Upper lobe of left lung (tissue), 6 donors: ENCODE data around the gene ANKS1B. TPM values are rescaled to one million over a fixed set of nuclear protein-coding genes. Genes with fewer than 3 reads are reported as not detected.

Experiments
- ATAC-seq, 2 donors: fragments of 200-7000 bp; cut with Tn5 transposase; one replicate each; pipeline ENCODE4 v1.9.1; 2022; ENCODE audit warnings: mild to moderate bottlenecking in 2 of 2, moderate library complexity in 2 of 2; ENCODE audit not compliant: low FRiP score in 2 of 2
- DNase-seq, 2 donors: peaks; one replicate each; pipeline ENCODE4 v3.0.0-alpha.2; 2019 to 2020
- H3K27ac ChIP-seq, 4 donors: fragments of 200-600 bp; sonication (generic); one replicate each; pipeline ENCODE4 v1.5.1; 2016 to 2019
- H3K27me3 ChIP-seq, 4 donors: fragments of 200-600 bp; sonication (generic); one replicate each; pipeline ENCODE4 v1.5.1; 2017 to 2019
- H3K36me3 ChIP-seq, 4 donors: fragments of 200-600 bp; sonication (generic); one replicate each; pipeline ENCODE4 v1.5.1; 2016 to 2019
- H3K4me1 ChIP-seq, 4 donors: fragments of 200-600 bp; sonication (generic); one replicate each; pipeline ENCODE4 v1.5.1; 2018 to 2019
- H3K4me3 ChIP-seq, 4 donors: fragments of 200-600 bp; sonication (generic); one replicate each; pipeline ENCODE4 v1.5.1; 2017 to 2019; ENCODE audit warnings: mild to moderate bottlenecking in 2 of 4, moderate library complexity in 1 of 4
- H3K9me3 ChIP-seq, 4 donors: fragments of 200-600 bp; sonication (generic); one replicate each; pipeline ENCODE4 v1.5.1; 2018 to 2019
- EP300 ChIP-seq, 4 donors: sonication (generic); formaldehyde crosslinking; IDR thresholded peaks; one replicate each; pipeline ENCODE4 v1.5.1; 2017; ENCODE audit warnings: antibody characterized with exemption in 4 of 4, control low read depth in 2 of 4
- POLR2A ChIP-seq, 4 donors: fragments of 450-650 bp; IDR thresholded peaks; one replicate each; pipeline ENCODE4 v1.5.1; 2016 to 2017; ENCODE audit warnings: antibody characterized with exemption in 4 of 4, mild to moderate bottlenecking in 2 of 4
- POLR2AphosphoS5 ChIP-seq, 2 donors: sonication (generic); formaldehyde crosslinking; IDR thresholded peaks; one replicate each; pipeline ENCODE4 v1.5.1; 2017; ENCODE audit warnings: antibody characterized with exemption in 2 of 2
- WGBS, 2 donors: methylation state at CpG; one replicate each; pipeline ENCODE4 v1.1.5; 2017 to 2018; 5-methylcytosine and 5-hydroxymethylcytosine counted together
- total RNA-seq, 6 donors: library from RNA; depleted of rRNA in 4 of 6; stranded (reverse); fragments of >200 nt in 4 of 6; gene quantifications; one replicate each; pipeline versions ENCODE4 v1.1.0 to v1.2.1, GENCODE V29; 2016 to 2021
- TF ChIP-seq, protein P1 (sequence below), 6 experiments: fragments of 450-650 bp in 4 of 6; fragments of 200-600 bp in 2 of 6; sonication (generic) in 2 of 6; IDR thresholded peaks; one replicate each; pipeline ENCODE4 v1.5.1; 2016 to 2019; ENCODE audit warnings: antibody characterized with exemption in 6 of 6
- donor health status: DM: no; HTN: no; CAD: no; lungs with moderate emphysema.
- donor health status: DM: no; HTN: yes; CAD: no; lungs with severe emphysema.

ANKS1B gene
- total RNA-seq, 6 donors from 2014 or later, result 5.1 to 23.7 (median 7.2) TPM

DNA sequence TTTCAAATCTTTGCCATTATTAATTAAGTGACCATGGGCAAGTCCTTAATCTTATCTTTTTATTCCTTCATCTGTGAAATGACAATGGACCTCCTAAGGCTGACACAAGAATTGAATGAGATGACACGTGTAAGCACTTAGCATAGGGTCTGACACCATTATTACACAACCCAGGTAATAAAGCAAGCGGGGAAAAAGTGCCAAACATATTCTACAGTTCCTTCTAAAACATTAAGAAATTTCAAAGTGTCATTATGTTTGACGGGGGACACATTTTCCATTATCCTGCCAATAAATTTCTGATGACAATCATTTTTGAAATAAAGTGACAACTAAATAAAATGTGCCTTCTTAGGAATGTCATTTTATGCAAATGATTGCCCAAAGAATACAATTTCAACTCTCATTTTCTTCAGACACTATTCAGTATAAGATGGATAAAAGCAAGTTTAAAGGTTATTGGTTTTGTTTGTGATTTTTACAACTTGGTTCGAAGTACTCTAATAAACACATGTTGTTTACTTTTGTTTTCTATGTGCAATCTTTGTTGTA, 3.0 kb downstream of the ANKS1B start:
- ATAC-seq (no peak), DNase-seq (no peak)
- Histone ChIP-seq H3K36me3 (no peaks in the 10 kb centered on the region), H3K4me1 (peaks cover 0 to 17% (median 7%) of the 10 kb centered on the region in 4 donors), H3K4me3 (no peak overlapping the region), H3K9me3 (no peaks in the 10 kb centered on the region), H3K27me3 (no peaks in the 10 kb centered on the region), H3K27ac (no peak overlapping the region)
- TF ChIP-seq POLR2AphosphoS5 (IDR thresholded peaks at IDR 0.05) (no peak), POLR2A (IDR thresholded peaks at IDR 0.05) (no peak), EP300 (IDR thresholded peaks at IDR 0.05) (no peak)
- TF ChIP-seq, protein P1, sequence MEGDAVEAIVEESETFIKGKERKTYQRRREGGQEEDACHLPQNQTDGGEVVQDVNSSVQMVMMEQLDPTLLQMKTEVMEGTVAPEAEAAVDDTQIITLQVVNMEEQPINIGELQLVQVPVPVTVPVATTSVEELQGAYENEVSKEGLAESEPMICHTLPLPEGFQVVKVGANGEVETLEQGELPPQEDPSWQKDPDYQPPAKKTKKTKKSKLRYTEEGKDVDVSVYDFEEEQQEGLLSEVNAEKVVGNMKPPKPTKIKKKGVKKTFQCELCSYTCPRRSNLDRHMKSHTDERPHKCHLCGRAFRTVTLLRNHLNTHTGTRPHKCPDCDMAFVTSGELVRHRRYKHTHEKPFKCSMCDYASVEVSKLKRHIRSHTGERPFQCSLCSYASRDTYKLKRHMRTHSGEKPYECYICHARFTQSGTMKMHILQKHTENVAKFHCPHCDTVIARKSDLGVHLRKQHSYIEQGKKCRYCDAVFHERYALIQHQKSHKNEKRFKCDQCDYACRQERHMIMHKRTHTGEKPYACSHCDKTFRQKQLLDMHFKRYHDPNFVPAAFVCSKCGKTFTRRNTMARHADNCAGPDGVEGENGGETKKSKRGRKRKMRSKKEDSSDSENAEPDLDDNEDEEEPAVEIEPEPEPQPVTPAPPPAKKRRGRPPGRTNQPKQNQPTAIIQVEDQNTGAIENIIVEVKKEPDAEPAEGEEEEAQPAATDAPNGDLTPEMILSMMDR (IDR thresholded peaks at IDR 0.05), result no peak
- 56 to 66% methylated on average over 4 of the region's 4 CpGs for WGBS, 2 donors

DNA sequence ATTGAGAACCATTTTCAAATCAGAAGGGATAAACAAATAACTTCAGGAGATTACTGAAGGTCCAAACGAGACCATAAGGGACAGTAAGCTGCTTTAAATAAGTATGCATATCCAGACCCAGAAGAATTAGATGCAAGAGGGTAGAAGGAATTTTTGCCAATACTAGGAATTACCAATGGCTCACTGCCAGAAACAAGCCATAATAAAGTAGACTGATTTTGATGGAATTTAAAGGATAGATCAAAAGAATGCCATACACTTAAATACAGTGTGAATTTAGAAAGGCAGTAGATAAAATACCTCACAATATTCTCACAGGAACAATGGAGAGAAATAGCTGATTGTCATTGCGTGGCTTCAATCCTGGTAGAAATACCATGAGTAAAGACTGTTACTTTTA, 5.3 kb downstream of the ANKS1B start:
- Histone ChIP-seq H3K9me3 (no peaks in the 10 kb centered on the region), H3K36me3 (no peaks in the 10 kb centered on the region), H3K27me3 (no peaks in the 10 kb centered on the region), H3K4me3 (no peak overlapping the region), H3K27ac (no peak overlapping the region), H3K4me1 (peaks cover 0 to 9% (median 4%) of the 10 kb centered on the region in 4 donors)
- ATAC-seq, result no peak
- WGBS, 2 donors, result 76 to 80% methylated on average over 2 of the region's 2 CpGs
- TF ChIP-seq POLR2A (IDR thresholded peaks at IDR 0.05) (no peak), EP300 (IDR thresholded peaks at IDR 0.05) (no peak)
- DNase-seq, result no peak

DNA sequence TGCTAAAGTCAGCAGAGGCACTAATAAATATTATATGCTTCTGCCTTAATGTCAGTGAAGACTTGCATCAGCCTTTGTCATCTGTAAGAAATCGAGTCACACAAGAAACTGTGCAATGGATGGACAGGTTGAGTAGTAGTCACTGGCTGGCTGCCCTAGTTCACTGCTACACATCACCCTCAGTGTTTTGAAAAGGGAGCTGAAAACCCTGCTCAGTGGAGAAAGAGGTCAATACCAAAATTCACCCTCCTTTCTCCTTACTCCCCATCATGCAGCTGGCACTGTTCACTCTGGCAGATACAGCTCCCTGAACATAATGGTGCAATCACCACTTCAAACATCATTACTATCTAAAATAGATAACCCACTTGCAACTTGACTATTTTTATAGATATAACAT, 6.6 kb downstream of the ANKS1B start:
- H3K27me3 ChIP-seq, result no peaks in the 10 kb centered on the region
- H3K4me3 ChIP-seq, result no peak overlapping the region
- no peaks in the 10 kb centered on the region for H3K36me3 ChIP-seq
- no peak for TF ChIP-seq POLR2A (IDR thresholded peaks at IDR 0.05)
- no peak for TF ChIP-seq POLR2AphosphoS5 (IDR thresholded peaks at IDR 0.05)
- H3K9me3 ChIP-seq, result no peaks in the 10 kb centered on the region
- 88 to 89% methylated on average over 1 of the region's 1 CpG for WGBS, 2 donors
- ATAC-seq, result no peak
- no peaks in the 10 kb centered on the region for H3K4me1 ChIP-seq
- DNase-seq, result no peak
- H3K27ac ChIP-seq, result no peak overlapping the region

DNA sequence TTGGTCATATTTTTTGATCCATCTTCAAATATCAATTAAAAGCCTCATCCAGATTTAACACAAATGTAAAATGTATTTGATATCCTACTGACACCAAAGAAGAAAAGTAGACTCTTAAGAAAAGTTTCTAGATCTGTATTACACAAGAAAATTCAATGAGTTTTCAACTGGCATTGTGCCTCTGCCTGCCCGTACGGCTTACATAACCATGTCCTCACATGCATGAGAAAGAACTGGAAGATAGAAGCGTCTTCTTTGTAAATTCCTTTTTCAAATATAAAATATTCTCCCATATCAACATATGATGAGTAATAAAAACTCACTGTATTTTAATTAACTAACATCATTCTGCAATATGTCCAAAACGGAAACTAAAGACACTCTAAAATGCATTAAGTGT, 7.2 kb downstream of the ANKS1B start:
- ATAC-seq, result no peak
- Histone ChIP-seq H3K27me3 (no peaks in the 10 kb centered on the region), H3K4me1 (no peaks in the 10 kb centered on the region), H3K27ac (no peak overlapping the region), H3K36me3 (no peaks in the 10 kb centered on the region), H3K4me3 (no peak overlapping the region), H3K9me3 (no peaks in the 10 kb centered on the region)
- no peak for DNase-seq
- no peak for TF ChIP-seq POLR2AphosphoS5 (IDR thresholded peaks at IDR 0.05)
- no peak for TF ChIP-seq EP300 (IDR thresholded peaks at IDR 0.05)
- TF ChIP-seq POLR2A (IDR thresholded peaks at IDR 0.05), result no peak
- TF ChIP-seq, protein P1 (IDR thresholded peaks at IDR 0.05), result no peak
- WGBS, 2 donors, result 68 to 69% methylated on average over 4 of the region's 4 CpGs

DNA sequence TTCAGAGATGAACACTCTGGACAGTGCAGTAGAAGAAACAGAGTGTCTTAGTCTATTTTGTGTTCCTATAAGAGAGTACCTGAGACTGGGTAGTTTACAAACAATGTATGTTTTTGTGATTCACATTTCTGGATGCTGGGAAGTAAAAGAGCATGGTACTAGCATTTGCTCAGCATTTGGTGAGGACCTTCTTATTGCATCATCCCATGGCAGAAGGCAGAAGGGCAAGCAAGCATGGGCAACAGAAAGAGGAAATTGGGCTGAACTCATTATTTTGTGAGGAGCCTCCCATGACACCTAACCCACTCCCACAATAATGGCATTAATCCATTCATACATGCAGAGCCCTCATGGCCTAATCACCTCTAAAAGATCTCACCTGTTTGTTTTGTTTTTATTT, 8.0 kb downstream of the ANKS1B start:
- ATAC-seq (no peak), DNase-seq (no peak)
- H3K4me3 ChIP-seq, result no peak overlapping the region
- H3K27ac ChIP-seq, result no peak overlapping the region
- H3K9me3 ChIP-seq, result no peaks in the 10 kb centered on the region
- H3K36me3 ChIP-seq, result no peaks in the 10 kb centered on the region
- H3K27me3 ChIP-seq, result no peaks in the 10 kb centered on the region
- H3K4me1 ChIP-seq, result no peaks in the 10 kb centered on the region
- TF ChIP-seq, protein P1 (IDR thresholded peaks at IDR 0.05), result no peak
- no peak for TF ChIP-seq EP300 (IDR thresholded peaks at IDR 0.05)
- no peak for TF ChIP-seq POLR2AphosphoS5 (IDR thresholded peaks at IDR 0.05)
- TF ChIP-seq POLR2A (IDR thresholded peaks at IDR 0.05), result no peak

DNA sequence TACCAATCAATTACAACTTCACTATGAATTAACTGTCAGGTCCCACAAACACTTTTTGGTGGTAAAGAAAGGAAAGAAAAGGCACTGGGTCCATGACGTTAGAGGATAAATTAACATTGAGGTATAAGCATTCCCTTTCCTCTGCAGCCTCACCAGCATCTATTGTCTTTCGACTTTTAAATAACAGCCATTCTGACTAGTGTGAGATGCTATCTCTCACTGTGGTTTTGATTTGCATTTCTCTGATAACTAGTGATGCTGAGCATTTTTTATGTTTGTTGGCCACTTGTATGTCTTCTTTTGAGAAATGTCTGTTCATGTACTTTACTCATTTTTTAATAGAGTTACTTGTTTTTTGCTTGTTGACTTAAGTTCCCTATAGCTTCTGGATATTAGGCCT, 9.4 kb downstream of the ANKS1B start:
- Histone ChIP-seq H3K27me3 (no peaks in the 10 kb centered on the region), H3K4me3 (no peak overlapping the region), H3K27ac (no peak overlapping the region), H3K36me3 (no peaks in the 10 kb centered on the region), H3K9me3 (no peaks in the 10 kb centered on the region), H3K4me1 (no peaks in the 10 kb centered on the region)
- WGBS, 2 donors, result 65 to 66% methylated on average over 2 of the region's 2 CpGs
- TF ChIP-seq EP300 (IDR thresholded peaks at IDR 0.05) (no peak), POLR2A (IDR thresholded peaks at IDR 0.05) (no peak), POLR2AphosphoS5 (IDR thresholded peaks at IDR 0.05) (no peak)
- TF ChIP-seq, protein P1 (IDR thresholded peaks at IDR 0.05), result no peak
- DNase-seq, result no peak
- no peak for ATAC-seq
